Measurements from ENCODE around the gene TNIK.

DNA sequence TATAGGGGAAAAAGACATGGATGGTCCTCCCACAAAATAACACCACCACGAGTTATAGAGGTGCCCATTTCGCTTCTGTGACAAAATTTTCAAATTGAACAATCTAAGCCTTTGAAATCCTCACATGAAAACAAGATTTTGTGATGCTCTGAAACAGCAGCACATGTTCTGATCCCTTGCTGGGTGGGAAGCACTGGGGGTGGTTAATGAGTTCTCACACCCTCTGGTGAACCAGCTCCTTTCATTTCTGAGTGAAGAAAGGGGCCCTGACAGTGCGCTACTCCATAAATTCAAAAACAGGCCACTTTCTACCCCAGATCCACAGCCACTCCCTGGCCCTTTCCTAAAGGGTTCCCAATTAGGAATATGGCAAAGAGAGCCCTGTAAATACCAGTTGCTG, 129.3 kb downstream of the TNIK start:
- TF ChIP-seq POLR2AphosphoS5 (IDR thresholded peaks at IDR 0.05), result no peak
- TF ChIP-seq CTCF (IDR thresholded peaks at IDR 0.05), result no peak

Data from esophagus muscularis mucosa (tissue), 3 donors.